ENCODE results near the gene PARPBP. TPM values are rescaled to one million over a fixed set of nuclear protein-coding genes. Genes with fewer than 3 reads are reported as not detected.

PARPBP gene
- total RNA-seq, 1 experiment from 2014 or later = 43.3 TPM

Other genes with a start within 250 kb of the PARPBP start
- 2.9 and 4.3 TPM in 2 replicates for gene DRAM1, start 242.6 kb upstream of the PARPBP start, total RNA-seq (2014; rRNA removed; shearing (Covaris generic))
- gene WASHC3, start 58.2 kb upstream of the PARPBP start, total RNA-seq (2014; rRNA removed; shearing (Covaris generic)) = 32.1 and 43.1 TPM in 2 replicates
- gene NUP37, start 69 bp upstream of the PARPBP start, total RNA-seq (2014; rRNA removed; shearing (Covaris generic)) = 135 and 146 TPM in 2 replicates
- not detected in 2 replicates for gene PMCH, start 77.7 kb downstream of the PARPBP start, total RNA-seq (2014; rRNA removed; shearing (Covaris generic))